GM18519 (cell line): ENCODE measurements around the gene TMED1.
"Not testable (repeated sequence)": the region's sequence is repeated elsewhere in the genome, so short reads cannot be mapped to it uniquely, and the experiment has no call there.

ENCODE experiments used
- ATAC-seq: cut with Tn5 transposase; IDR thresholded peaks from one replicate; pipeline ENCODE4 v1.9.1; 2021; ENCODE audit warnings: mild to moderate bottlenecking, moderate library complexity; ENCODE audit not compliant: unreplicated experiment, low FRiP score

Gene TMED1, protein sequence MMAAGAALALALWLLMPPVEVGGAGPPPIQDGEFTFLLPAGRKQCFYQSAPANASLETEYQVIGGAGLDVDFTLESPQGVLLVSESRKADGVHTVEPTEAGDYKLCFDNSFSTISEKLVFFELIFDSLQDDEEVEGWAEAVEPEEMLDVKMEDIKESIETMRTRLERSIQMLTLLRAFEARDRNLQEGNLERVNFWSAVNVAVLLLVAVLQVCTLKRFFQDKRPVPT

DNA sequence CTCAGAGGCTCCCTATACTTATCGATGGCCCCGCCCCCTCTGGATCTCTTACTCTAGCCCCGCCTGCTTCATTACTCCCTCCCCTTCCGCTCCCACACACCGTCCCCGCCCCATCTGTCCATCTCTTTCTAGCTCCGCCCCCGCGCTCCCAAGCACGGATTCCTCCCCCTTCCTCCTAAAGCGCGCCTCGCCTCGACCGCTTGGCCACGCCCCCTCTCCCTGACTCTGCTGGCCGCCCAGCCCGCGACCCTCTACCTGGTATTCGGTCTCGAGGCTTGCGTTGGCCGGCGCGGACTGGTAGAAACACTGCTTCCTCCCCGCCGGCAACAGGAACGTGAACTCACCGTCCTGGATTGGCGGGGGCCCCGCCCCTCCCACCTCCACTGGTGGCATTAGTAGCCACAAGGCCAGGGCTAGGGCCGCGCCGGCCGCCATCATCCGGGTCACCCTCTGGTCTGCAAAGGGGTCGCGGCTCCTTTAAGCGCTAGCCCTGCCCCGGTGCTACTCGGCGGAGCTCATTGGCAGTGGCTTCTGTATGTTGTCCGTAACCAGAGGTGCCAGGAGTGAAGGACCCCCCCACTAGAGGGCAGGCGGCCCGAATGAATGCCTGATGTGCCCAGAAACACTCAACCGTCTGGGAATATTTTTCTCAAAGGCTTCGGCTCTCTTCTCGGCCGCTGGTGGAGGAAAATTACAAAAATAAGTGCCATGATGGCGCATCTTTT is at the start of gene TMED1:
TMED1 (minus strand) TSS at position 459 of the 725 bp plus-strand sequence; CDS start at position 438, 21 bp downstream.
- ATAC-seq: peak; percentile 61

DNA sequence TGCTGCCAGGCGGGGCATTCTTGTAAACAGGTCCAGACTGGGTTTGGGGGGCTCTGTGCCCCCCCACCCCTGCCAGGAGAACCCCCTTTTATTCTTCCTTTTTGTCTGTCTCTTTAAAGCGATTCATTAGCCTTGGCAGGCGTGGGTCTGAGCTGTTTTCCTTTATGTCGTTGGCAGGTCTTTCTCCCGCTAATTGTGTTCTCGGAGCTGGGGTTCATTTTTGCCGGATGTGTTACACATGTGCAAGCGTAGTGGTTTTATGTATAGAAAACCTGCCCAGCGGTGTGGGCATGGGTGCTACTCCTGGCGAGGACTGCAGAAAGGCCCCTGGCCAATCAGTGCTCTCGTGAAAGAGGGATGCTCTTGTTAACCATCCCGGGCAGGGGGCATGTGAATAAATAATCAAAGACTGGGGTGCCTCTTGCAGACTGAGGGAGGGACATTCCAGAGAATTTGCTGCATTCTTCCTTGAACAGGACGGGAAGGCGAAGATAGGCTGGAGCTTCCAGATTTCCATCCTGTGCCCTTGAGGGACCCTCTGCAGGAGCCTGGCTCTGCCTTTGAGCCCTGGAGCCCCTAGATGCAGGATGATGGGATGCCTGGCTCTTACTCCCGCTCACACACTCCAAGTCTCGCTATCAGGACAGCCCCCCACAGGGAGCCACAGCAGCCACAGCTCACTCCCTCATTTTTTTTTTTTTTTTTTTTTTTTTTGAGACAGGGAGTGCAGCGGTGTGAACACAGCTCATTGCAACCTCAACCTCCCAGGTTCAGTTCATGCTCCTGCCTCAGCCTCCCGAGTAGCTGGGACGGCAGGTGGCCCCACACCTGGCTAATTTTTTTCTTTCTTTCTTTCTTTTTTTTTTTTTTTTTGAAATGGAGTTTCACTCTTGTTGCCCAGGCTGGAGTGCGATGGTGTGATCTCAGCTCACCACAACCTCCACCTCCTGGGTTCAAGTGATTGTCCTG is 49.5 kb upstream of the TMED1 start:
- no peak for ATAC-seq

DNA sequence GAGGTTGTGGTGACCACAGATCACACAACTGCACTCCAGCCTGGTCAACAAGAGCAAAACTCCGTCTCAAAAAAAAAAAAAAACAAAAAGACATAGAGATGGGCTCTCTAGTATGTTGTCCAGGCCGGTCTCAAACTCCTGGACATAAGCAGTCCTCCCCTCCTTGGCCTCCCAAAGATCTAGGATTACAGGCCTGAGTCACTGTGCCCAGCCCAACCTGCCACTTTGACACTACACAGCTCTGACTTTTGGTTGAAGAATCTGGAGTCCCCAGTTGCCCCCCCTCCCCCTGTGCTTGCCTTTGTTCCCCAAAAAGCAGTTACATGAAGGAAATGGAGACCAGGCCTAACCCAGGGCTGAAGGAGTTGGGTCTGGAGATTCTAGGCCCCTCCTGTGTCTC is 48.3 kb upstream of the TMED1 start:
- ATAC-seq: no peak

DNA sequence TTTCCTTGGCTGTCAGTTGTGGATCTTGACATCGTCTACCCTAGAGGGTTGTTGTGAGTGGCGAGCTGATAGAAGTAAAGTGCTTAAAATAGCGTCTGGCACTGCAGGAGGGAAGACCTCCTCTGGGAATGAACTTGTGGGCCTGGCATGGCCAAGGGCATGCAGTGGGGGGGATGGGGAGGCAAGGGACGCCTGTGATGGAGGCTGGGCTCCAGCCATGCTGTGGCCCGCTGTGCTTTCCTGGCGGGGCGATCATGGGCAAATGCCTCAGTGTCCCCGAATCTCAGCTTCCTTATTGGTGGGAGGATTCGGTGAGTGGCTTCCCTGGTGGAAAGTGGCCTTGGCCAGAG is 46.1 kb upstream of the TMED1 start:
- ATAC-seq: no peak

DNA sequence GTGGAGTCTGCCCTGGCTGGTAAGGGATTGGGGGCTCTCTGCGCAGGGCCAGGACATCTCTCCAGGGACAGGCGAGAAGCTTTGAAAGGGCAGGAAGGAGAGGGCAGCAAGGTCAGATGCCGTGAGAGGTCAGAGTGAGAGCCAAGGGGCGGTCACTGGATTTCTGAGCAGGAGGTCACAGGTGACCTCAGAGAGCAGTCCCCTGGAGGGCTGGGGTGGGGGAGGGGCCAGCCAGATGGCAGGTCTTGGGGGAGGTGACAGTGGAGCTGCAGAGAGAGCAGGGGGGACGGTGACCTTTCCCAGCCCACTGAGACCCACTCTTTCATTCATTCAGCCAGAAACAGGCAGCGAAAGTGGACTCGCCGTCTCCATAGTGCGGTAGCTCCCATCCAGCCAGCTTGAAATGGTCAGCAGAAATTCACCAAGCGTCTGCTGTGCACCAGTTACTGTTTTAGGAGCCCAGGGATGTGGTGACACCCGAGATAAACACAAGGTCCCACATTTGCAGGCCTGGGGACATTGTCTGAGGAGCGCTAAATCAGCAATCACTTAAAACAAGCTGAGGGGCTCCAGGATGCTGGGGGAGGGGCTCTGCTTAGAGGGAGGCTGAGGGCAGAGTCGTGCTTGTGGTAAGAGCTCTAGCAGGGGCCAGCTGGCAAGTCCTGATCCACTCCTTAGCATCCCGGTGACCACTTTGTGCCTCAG is 45.5 kb upstream of the TMED1 start:
- no peak for ATAC-seq

DNA sequence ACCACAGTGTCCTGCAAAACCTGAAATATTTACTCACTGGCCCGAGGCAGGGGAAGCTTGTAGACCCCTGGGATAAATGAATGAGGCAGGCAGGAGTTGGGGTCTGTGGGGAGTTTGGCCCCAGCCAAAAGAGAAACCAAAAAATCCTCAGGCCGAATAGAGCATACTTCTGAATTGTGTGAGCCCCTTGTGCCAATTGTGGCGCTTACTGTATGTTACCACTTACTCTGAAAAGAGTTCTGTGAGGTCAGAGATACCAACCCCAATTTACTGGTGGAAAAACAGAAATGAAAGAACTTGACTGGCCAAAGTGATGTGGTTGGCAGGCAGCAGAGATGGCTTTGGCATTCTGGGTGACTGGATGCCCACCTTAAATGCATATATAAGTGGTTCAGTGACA is 42.2 kb upstream of the TMED1 start:
- no peak for ATAC-seq

DNA sequence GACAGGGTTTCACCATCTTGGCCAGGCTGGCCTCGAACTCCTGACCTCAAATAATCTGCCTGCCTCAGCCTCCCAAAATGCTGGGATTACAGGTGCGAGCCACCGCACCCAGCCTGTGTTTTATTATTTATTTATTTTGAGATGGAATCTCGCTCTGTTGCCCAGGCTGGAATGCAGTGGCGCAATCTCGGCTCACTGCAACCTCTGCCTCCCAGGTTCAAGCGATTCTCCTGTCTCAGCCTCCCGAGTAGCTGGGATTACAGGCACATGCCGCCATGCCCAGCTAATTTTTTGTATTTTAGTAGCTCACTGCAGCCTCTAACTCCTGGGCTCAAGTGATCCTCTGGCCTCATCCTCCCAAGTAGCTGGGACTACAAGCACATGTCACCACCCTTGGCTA is 41.6 kb upstream of the TMED1 start:
- not testable (repeated sequence) for ATAC-seq

DNA sequence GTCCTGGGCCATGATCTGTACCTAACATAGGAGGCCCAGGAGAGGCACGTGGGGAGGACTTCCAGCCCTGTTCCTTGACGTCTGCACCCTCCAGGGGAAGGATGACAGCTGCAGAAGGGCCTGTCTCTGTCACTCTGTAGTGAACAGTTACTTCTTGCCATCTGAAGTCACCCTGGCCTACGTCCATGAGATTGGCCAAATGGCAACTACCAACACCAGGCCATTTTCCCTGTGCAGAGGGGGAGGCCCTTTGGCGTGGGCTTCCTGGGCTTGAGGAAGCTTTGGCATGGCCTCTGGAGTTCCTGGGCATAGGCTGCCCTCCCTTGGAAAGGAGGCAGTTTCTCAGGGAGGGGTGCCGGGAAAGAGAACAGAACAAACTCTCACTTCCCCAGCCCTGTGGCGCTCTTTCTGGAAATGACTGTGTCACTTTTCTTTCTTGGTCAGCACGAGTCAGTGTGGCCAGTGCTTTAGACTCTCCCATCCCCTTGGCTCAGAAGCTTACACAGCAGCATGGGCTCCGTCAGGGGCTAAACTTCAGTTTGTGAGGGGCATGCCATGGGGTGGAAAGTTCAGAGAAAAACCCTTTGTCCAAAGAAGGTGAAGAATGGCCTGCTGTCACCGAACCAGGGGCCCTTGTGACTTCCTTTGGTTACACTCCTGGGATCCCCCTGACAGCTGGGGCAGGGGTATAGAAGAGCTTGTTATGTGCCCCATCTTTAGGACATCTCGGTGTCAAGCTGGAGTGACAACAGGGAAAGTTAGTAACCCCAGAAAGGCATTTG is 40.6 kb upstream of the TMED1 start:
- no peak for ATAC-seq

DNA sequence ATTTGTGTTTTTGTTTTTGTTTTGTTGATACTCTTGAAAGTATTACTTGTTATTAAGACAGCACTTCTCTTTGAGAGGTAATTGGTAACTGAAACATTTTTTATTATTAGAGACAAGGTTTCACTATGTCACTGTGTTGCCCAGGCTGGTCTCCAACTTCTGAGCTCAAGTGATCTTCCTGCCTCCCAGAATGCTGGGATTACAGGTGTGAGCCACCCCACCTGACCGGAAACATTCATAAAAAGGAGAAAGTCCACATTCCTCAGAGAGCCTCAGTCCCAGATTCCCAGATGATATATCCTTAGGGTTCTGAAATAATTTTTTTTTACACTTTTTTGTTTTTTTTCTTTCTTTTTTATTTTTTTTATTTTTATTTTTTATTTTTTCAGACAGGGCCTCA is 38.0 kb upstream of the TMED1 start:
- ATAC-seq: no peak

DNA sequence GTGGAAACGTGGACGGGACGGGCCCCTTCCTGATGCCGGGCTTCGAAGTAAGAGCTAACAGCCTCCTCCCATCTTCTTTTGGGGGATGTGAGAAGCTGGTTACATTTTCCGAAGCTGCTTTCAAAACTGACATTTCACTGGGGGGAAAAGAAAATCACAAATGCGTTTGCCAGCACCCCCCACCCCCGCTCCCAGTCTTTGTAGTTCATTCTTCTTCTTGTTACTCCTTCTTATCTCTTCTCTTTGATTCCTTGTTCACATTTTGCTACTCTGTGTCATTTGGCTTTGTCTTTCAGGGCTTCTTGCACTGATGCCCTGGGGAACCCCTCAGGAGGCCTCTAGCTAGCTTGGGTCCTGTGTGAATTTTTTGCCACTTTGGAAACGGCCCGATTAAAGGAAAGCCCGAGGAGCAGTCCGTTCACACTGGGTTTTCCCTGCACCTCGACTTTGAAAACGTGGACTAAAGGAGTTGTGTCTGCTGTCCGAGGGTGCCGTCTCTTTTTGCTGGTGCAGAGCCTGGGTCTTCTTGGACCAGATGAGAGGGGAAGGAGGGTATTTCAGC is 36.6 kb upstream of the TMED1 start:
- ATAC-seq: no peak

DNA sequence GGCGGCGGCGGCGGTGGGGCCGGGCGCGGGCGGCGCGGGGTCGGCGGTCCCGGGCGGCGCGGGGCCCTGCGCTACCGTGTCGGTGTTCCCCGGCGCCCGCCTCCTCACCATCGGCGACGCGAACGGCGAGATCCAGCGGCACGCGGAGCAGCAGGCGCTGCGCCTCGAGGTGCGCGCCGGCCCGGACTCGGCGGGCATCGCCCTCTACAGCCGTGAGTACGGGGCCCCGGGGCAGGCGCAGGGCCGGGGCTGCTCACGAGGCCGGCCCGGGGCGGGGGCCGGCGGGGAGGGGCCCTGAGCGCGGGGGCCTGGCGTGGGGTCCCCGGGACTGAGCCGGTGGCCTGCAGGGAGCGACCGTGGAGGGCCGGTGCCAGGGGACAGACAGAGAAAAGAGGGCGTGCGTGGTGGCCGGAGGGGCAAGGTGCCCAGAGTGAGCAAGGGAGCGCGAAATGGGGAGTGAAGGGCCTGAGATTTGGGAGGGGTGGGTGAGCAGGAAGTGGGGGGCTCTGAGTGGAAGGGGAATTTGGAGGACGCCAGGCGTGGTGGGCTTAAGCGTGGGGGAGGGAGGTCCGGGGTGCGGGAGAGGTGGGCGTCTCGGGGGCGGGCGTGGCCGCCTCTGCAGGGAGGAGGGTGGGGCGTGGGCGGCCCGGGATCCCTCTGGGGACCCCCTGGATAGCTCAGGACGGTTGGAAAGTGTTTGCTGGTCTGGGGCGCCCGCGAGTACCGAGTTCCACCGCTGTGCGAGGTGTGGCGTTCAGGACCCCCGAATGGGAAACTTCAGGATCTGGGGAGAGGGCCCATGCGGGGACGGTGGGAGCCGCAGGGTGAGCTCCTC is 35.9 kb upstream of the TMED1 start:
- ATAC-seq: peak; percentile 6

DNA sequence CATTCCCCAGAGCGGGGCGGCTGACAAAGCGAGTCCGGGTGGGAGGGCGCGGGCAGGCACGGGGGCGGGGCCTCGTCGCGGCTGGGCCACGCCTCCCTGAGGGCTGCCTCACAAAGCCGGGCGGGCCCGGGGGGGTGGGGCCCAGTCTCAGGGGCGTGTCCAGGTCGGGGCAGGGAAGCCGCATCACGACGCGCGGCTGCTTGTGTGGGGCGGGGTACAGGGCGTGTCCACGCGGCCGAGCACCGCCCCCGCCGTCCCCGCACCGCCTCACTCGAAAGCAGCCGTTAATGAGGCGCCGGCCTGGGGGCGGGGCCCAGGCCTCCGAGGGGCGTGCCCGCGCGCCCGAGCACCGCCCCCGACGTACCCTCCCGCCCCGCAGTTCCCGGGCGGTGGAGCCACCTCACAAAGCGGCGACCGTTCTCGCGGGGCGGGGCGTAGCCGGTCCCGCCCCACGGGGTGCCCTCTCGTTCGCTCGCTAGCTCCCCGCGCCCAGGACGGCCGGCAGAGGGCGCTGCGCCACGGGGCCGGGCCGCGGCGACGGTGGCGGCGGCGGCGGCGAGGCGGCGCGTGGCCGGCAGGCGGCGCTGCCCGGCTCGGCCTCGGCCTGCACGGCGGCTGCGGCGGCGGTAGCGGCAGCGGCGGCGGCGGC is 35.1 kb upstream of the TMED1 start, which contains the start of gene CARM1:
CARM1 (plus strand) TSS at position 599 of the 649 bp plus-strand sequence. CDS start 150 bp downstream, outside the sequence.
- peak; percentile 72 for ATAC-seq

DNA sequence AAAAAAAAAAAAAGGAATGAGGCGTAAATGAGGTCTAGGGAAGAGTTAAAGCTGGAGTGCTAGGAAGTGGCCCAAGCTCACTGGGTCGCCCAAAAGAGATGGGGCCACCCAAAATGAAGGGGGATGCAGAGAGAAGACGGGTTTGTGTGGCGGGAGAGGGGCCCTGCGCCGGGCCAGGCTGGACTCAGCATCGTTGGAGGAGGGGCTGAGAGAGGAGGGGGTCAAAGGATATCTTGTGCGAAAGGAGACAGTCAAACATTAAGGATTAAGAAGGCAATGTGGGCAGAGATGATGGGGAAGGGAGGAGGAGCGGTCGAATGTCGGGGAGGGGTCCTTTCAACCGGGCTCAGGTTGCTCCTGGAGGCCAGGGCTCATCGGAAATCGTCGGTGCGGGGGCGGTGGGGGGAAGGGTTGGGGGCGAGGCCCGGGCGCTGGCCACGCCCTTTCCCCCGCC is 34.5 kb upstream of the TMED1 start:
- ATAC-seq: no peak

DNA sequence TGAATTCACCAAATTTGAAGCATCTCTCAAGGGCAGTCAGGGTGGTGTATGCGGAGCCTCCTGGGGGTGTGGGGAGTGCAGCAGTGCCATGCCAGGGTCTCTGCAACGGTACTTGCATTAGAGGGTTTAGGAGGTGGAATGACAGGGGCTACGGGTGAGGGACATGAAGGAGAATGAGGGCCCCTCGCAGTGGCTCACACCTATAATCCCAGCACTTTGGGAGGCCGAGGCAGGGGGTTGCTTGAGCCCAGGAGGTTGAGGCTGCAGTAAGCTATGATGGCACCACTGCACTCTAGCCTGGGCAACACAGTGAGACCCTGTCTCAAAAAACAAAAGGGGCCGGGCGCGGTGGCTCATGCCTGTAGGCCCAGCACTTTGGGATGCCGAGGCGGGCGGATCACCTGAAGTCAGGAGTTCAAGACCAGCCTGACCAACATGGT is 33.9 kb upstream of the TMED1 start:
- not testable (repeated sequence) for ATAC-seq

DNA sequence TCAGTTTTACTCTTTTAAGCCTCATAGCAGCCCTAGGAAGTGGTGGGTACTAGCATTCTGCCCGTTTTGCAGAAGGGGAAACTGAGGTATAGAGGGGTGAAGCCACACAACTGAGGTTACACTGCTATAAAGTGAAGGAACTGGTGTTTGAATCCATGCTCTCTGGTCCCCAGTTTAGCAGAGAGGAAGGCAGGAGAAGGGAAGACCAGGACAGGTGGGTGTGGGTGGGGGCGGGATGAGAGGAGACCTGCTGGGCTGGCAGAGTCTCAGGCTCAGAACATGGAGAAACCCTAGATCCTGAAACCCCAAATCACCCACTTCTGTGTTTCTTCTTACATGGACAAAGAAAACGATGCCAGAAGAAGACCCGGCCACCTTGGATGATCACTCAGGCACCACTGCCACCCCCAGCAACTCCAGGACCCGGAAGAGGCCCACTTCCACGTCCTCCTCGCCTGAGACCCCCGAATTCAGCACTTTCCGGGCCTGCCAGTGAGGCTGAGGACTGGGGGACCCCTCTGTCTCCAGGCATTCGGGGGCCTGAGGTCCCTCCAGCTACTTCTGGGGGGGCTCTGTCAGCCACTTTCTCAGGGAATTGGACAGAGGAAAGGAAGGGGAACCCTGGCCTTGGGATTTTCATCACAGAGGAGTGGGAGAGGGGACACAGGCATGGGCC is 33.0 kb upstream of the TMED1 start:
- ATAC-seq: no peak

DNA sequence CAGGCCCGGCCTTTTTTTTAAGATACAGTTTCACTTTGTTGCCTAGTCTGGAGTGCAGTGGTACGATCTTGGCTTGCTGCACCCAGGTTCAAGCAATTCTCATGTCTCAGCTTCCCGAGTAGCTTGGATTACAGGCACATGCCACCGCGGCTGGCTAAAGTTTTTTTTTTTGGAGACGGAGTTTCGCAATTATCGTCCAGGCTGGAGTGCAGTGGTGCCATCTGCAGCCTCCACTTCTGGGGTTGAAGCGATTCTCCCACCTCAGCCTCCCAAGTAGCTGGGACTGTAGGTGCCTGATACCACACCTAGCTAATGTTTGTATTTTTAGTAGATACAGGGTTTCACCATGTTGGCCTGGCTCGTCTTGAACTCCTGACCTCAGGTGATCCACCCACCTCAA is 30.5 kb upstream of the TMED1 start:
- ATAC-seq: no peak

DNA sequence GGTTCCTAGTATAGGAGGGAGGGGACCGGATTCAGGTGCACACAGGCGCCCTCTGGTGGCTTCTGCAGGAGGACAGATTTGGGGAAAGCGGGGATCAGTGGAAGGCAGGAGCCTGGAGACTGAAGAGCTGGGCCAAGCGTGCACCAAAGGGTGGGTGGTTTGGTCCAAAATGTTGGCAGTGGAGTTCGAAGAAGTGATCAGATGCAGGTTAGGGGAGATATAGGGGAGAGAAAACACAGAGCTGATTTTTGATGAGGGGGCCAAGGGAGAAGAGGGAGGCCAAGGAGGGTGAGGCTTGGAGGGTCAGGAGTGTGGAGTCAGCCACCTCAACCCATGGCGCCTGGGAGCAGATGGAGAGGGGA is 28.5 kb upstream of the TMED1 start:
- no peak for ATAC-seq
